SU-DHL-6 (cell line): Measurements from ENCODE around the gene CLEC1A.

Experiments used
- EZH2phosphoT487 ChIP-seq: fragments of 200-600 bp; sonication (generic), shearing (Covaris generic); conservative IDR thresholded peaks from 2 replicates; pipeline ENCODE4 v1.6.1; 2018; ENCODE audit warnings: mild to moderate bottlenecking, antibody characterized with exemption, low read length, moderate library complexity, mixed read lengths
- TF ChIP-seq, protein P1 (sequence below): fragments of 200-600 bp; sonication (generic); IDR thresholded peaks from one replicate; pipeline ENCODE4 v1.5.1; 2017; ENCODE audit warnings: antibody characterized with exemption, mild to moderate bottlenecking, low read length, moderate library complexity; ENCODE audit not compliant: insufficient read depth, poor library complexity, severe bottlenecking

DNA sequence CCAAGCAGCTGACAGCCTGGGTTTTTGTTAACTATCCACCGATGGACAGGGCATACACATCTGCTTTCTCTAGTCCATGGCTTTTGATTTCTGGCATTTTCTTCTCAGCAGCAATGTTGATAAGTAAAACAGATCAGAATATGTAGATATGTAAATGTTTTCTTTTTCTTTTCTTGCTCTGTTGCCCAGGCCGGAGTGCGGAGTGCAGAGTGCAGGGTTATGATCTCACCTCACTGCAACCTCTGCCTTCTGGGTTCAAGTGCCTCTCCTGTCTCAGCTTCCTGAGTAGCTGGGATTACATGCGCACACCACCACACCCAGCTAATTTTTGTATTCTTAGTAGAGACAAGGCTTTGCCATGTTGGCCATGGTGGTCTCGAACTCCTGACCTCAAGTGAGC lies 40.4 kb downstream of the CLEC1A start:
- TF ChIP-seq, protein P1, sequence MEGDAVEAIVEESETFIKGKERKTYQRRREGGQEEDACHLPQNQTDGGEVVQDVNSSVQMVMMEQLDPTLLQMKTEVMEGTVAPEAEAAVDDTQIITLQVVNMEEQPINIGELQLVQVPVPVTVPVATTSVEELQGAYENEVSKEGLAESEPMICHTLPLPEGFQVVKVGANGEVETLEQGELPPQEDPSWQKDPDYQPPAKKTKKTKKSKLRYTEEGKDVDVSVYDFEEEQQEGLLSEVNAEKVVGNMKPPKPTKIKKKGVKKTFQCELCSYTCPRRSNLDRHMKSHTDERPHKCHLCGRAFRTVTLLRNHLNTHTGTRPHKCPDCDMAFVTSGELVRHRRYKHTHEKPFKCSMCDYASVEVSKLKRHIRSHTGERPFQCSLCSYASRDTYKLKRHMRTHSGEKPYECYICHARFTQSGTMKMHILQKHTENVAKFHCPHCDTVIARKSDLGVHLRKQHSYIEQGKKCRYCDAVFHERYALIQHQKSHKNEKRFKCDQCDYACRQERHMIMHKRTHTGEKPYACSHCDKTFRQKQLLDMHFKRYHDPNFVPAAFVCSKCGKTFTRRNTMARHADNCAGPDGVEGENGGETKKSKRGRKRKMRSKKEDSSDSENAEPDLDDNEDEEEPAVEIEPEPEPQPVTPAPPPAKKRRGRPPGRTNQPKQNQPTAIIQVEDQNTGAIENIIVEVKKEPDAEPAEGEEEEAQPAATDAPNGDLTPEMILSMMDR = no peak
- TF ChIP-seq EZH2phosphoT487 = no peak
